GM21619 (cell line): ENCODE data around the gene RCOR1.

Experiments
- ATAC-seq: cut with Tn5 transposase; IDR thresholded peaks from one replicate; pipeline ENCODE4 v1.9.1; 2021; ENCODE audit not compliant: unreplicated experiment

The RCOR1 gene

DNA sequence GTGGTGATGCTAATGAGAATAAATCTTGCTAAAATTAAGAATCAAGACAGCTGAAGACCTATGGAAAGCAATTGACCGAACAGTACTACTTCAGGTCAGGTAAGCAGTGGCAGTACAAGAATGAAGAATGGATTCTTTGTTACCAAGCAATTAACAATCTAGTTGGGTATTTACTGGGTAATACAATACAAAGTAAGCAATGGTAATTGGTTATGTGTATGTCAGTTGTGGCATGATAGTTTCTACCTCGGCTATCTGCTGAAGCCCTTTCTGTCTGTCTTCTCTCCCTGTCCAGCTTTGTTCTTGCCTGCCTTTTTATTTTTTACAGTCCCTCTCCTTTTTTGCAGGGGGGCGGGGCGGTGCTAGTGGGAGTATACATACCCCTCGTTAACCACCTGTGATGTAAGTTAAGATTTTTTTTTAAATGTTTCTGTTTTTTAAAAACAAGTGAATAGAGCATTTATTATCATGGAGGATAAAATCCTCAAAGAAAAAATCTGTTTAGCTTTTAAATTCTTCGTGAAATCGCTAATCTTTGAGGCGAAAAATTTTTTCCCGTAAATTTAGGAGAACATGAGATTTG lies 75.9 kb downstream of the RCOR1 start:
- no peak for ATAC-seq

DNA sequence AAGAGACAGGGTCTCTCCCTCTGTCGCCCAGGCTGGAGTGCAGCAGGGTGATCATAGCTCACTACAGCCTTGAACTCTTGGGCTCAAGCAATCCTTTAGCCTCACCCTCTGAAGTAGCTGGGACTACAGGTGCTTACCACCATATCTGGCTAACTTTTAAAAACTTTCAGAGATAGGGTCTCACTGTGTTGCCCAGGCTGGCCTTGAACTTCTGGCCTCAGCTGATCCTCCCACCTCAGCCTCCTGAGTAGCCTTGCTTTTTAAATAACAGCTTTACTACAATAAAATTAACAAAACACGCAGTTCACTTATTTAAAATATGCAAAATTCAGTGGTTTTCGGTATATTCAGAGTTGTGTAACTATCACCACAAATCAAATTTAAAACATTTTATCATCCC lies 79.0 kb downstream of the RCOR1 start:
- no peak for ATAC-seq

DNA sequence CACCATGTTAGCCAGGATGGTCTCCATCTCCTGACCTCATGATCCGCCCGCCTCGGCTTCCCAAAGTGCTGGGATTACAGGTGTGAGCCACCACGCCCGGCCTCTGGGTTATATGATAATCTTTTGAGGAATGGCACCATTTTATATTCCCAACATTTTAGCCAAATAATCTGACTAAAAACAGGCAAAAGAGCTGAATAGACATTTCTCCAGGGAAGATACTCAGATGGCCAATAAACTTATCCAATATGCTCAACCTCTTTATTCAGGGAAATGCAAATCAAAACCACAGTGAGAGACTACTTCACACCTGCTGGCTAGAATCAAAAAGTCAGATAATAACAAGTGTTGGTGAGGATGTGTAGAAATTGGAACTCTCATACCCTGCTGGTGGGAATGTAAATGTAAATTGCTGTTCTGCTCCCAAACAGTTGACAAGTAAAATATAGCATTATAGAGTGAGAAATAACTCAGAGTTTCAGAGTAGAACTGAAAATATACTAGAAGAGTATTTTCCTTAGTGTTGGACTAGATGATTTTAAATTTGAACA lies 80.0 kb downstream of the RCOR1 start:
- ATAC-seq: no peak

DNA sequence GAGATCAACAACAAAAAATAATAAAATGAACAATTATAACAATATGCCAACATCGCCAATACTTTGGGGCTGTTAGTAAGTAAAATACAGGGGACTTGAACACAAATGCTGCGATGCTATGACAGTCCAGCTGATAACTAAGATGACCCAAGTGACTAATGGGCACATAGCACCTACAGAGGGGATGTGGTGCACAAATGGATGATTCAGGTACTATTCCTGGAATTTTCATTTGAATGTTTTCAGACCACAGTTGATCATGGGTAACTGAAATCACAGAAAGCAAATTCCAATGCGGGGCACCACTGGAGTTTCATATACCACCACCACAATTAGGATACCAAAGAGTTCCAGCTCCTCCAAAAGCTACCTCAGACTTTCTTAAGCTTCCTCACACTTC lies 82.9 kb downstream of the RCOR1 start:
- no peak for ATAC-seq

DNA sequence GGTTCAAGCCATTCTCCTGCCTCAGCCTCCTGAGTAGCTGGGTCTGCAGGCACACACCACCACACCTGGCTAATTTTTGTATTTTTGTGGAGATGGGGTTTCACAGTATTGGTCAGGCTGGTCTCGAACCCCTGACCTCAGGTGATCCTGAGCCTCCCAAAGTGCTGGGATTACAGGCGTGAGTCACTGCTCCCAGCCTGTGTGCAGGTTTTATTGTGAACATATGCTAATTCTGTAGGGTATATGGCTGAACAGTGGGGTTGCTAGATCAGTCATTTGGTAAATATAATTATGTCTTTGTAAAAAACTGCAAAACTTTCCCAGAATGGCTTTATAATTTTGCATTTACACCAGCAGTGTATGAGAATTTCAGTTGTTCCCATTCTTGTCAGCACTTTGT lies 85.9 kb downstream of the RCOR1 start:
- ATAC-seq: no peak

DNA sequence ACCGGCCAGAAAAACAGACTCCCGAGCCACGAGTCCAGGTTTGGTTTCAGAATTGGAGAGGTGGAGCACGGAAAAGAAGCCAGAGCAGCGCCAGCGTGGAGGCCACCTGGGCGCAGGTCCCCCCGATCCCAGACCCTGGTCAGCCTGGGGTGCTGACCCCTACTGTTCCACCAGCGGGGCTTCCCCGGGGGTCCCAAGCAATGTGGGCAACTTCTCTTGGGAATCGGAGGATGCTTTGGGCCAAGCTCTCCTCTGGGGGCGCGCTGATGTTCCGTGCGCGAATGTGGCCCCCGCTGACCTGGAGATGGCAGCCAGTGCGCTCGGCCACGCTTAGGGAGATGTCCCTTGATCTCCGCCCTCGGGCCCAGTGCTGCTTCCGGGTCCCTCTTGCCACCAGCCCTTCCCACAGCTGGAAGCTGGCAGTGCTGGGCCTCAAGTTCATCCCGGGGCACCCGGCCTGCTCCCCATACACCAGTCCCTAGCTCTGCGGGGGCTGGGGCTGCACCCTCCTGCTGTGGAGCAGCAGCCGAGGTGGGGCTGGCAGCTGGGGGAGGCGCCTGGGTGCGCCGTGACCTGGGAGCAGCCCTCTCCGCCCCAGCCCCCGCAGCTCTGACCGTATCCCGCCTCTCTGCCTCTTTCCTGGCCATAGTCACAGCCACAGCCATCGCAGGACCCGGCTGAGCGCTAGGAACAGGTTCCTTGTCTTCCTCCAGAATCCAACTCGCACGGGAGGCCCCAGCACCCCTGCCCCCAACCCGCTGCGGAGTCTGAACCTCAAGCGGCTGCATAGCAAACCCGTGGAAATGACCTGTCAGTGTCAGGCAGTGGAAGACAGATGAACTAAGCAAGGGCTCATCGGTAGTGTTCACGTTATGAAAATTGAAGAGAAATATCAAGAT lies 91.2 kb downstream of the RCOR1 start:
- ATAC-seq: no peak

DNA sequence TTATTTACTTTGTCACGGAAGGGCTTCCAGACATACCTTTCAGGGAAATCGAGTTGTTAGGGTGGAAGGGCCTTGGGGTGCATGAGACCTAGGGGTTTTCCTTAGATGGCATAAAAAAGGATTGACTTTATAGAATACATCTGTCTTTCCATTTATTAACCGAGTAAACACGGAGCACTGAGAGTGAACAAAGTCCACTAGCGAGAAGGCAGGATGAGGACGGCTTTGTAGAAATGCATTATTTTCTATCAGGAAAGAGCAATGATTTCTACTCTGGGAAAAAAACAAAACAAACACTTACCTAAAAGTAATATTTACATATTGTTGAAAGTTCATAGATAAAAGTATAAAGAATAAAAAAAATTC lies 91.8 kb downstream of the RCOR1 start:
- no peak for ATAC-seq

DNA sequence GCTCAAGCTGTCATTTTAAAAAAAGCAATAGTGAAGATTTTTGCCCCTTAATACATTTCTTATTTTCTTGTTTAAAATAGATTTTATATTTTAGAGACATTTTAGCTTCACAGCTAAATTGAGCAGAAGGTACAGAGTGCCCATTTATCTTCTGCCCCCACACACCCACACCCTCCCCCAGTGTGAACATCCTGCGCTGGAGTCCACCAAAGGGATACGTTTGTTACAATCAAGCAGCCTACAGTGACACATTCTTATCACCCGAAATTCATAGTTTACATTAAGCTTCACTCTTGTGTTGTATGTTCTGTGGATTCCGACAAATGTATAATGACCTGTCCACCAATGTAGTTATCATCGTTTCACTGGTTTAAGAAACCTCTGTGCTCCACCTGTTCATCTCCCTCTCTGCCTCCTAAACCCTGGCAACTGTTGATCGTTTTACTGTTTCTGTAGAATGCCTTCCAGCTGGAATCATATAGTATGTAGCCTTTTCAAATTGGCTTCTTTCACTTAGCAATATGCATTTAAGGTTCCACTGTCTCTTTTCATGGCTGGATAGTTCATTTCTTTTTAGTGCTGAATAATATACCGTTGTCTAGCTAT lies 93.8 kb downstream of the RCOR1 start:
- no peak for ATAC-seq

DNA sequence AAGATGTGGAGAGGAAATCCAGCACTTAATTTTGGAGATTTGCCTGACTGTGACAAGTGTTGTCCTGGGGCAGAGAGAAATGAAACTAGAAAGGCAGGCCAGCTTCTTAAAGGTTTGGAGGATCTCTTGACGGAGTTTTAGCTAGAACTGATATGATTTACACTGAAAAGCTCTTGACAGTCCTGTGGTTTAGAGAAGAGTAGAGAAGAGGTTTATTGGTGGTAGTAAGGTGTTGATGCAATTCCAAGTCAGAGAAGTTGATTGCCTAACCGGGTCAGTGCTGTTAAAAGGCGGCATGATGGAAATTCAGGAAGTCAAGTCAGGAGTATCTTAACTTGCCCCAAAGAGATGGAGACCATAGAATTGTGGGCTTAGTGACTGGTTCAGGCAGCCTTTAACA lies 95.8 kb downstream of the RCOR1 start:
- no peak for ATAC-seq

DNA sequence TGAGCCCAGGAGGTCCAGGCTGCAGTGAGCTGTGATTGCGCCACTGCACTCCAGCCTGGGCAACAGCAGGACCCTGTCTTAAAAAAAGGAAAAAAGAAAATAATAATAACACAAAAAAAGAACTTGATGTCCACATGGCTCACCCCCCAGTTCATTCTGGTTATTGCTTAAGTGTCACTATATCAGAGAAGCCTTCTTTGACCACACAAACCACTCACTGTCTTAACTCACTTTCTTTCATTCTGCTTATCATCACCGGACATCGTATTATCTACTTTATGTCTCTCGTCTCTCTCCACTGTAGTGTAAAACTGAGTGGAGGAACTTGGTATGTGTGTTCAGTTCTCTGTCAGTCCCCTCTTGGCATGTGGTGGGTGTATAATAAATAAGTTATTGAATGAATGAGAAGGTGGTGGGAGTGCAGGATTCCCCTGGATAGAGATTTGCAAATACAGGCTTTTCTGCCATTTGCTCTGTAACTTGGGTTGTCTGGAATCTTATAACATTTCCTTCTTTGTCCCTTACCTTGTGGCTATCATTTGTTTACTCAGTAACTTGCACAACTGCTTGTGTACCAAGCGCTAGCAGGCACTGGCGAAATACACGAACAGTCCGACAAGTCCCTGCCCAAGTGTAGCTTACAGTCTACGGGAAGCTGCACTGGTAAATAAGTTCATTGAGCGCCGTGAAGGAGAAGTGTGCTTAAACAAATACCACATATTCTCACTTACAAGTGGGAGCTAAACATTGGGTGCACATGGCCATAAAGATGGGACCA lies 98.2 kb downstream of the RCOR1 start:
- ATAC-seq: no peak

DNA sequence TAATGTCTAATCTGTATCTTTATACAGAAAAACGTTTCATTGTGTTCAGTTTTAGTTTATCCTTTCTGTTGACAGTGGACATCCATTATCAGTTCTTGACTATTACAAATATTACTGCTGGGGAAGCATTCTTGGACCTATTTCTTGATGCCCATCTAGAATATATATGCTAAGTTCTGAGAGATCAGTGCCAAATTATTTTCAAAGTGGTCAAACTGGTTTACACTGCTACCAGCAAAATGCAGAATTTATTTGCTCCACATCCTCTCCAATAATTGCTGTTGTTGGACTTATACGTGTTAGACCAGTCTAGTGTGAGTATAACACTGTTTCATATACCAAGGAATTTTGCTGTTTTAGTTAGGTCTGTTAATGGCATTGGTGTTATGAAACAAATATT lies 99.3 kb downstream of the RCOR1 start:
- no peak for ATAC-seq

DNA sequence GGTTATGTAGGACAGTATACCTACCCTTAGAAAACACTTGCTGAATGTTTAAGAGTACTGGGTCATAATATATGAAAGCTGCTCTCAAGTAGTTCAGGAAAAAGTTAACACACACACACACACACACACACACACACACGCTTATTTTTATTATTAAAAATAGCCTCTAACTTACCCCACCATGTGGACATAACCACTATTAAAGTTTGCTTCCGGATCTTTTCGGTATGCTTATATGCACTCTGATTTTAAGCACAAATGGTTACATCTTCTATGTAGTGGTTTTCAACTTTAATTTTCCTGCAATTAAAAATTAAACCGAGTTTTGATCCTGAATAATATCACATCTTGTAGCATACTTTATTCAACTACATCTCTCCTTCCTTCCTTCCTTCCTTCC lies 99.9 kb downstream of the RCOR1 start:
- ATAC-seq: no peak

DNA sequence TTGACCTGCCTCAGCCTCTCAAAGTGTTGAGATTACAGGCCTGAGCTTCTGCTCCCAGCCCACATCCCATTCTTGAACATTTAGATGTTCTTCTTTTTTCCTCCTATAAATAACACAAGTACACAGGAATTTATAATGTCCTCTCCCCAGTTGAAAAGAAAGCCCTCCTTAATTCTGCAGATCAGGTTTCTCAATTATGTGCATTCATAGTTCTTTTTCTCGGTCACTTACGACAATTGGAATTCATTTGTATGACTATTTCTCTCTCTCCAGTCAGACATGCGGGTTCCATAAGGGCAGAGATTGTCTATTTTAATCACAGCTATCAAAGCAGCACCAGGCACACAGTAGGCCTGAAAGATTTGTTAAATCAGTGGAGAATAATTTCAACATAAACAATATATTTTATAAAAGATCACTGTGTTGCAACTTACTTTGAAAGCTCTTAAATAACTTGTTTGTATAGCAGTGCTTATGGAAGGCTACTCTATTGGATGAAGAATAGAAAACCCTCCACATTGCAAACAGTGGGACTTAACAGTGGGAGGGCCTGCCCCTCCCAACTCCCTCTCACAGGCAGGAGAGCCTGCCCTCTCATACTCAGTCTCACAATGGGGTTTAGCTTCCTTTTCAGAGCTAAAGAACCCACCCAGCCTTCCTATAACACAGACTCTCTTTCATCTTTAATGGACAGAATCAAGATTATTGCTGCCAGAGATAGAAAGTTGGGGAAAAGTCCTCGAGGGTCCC lies 100.7 kb downstream of the RCOR1 start:
- ATAC-seq: no peak

DNA sequence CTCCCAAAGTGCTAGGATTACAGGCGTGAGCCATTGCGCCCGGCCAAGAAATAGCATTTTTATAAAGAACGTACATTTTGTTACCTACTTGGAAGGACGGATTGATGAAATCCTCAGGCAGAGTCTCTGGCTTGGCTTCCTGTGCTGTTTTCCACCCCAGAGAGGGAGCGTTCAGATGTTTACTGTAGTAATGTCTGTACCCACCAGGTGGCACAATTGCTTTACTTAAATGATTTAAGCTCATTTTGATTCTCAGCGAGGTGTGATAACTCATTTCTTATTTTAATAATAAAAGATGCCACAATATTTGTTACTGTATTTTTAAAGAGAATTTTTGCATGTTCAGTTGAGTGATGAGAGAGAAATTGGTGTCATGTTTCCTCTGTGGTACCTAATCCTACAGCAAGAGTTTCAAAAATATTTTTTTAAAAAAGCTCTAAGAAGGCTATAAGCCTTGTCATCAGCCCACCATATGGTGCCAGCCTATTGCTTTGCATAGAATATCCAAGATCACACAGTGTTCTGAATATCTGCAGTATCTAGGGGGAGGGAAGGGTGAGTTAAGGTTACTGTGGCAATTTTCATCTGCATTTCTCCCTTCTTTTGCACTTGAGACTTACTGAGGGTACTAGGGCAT lies 102.2 kb downstream of the RCOR1 start:
- no peak for ATAC-seq

DNA sequence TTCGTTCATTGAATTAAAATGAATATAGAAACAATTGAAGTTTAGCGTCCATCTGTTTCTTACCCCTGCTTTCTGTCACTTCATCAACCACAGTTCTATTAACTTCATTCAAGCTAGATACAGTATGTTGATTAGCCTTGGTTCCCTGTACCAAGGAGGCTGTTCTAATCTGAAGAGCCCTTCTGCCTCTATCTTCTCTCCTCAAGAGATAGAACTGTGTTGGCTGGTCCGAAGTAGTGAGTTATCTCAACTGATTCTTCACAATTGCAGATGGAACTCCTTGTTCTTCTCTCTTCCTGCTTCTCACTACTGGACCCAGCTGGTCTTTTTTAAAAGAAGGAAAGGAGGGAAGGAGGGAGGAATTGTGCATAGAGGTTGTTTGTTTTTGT lies 102.7 kb downstream of the RCOR1 start:
- no peak for ATAC-seq

DNA sequence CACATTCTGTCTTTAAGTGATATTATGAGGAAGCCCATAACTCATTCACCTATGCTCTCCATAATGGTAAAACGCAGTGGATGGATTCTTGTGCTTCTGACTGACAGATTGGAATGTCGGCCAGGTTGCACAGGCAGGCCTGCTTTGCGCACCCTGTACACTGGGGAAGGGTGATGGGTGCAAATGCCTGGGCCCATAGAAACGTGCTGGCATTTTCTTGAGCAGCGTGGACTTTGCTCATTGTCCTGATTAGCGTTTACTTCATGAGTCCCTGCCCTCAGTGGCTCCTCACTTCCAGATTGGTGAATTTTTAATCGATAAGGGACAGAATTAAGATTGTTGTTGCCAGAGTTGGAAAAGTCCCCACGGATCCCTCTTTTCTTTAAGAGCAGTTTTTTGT lies 103.9 kb downstream of the RCOR1 start:
- ATAC-seq: no peak

DNA sequence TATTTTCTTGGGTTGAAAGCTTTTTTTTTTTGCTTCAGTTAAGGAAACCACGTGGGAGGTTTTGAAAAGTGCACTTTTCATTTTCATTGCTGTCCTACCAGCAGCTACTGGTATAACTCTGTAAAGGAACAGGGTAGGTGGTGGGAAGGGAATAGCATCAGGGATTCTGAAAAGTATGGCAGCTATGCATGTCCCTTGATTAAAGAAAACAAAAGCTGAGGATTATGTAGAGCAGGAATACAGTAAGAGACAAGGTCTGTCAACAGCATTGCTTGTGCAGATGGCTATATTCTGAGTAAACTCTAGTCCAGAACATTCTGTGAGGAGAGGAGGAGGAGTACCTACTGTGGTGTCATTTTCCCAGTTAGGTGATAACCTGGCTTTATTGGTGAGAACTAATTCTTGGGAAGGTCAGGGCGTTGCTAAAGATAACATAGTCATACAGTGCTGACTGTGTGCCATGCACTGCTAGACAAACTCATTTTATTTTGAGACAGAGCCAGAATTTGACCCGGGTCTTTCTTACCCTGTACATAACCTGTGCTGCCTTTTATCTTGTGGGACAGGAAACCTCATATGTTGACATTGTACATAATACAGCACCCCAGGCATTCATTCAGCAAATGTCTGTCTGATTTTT lies 104.5 kb downstream of the RCOR1 start:
- no peak for ATAC-seq

DNA sequence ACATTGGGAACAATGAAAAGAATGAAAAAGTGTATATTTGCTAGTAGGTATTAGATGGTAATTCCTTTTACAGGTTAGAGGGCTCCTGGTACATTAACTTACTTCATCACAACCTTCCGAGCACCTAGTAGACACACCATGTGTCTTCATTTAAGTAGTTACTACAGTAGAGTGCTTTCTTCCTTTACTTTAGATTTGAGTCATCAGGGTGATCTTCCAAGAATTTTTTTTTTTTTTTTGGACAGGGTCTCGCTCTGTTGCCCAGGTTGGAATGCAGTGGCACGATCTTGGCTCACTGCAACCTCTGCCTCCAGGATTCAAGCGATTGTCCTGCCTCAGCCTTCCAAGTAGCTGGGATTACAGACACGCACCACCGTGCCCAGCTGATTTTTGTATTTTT lies 105.1 kb downstream of the RCOR1 start:
- ATAC-seq: no peak

DNA sequence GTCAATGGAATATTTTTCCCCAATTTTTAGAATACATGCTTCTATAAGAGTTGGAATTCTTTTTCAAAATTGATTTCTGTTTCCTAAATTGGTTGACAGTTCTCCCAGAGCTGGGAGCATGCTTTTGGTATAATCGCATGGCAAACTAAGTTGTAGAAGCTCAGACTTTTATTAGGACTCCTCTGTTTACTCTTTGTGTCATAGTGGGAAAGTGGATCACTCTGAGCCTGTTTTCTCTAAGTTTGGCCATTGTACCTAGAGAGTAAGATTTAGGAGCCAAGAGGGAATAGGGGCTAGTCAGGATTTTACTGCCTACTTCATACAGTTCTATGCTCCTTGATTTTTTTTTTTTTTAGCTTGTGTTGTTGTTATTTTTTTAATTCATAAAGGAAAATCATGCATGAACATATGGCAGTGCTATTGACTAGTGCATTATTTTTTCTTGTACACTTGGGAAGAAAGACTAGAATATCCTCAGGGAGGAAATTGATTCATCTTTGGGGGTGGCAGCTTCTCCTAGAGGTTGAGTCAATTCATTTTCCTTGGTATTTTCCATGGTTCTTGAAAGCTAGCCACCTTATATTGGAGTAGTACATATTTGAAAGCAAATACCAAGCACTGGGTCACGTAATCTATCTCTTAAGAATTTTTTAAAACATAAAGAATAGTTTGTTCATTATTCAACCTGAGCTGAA lies 107.1 kb downstream of the RCOR1 start:
- ATAC-seq: no peak
